ENCODE measurements around the gene TMEM235. TPM values are rescaled to one million over a fixed set of nuclear protein-coding genes. Genes with fewer than 3 reads are reported as not detected.

The TMEM235 gene
- total RNA-seq, 1 experiment from 2014 or later: not detected

DNA sequence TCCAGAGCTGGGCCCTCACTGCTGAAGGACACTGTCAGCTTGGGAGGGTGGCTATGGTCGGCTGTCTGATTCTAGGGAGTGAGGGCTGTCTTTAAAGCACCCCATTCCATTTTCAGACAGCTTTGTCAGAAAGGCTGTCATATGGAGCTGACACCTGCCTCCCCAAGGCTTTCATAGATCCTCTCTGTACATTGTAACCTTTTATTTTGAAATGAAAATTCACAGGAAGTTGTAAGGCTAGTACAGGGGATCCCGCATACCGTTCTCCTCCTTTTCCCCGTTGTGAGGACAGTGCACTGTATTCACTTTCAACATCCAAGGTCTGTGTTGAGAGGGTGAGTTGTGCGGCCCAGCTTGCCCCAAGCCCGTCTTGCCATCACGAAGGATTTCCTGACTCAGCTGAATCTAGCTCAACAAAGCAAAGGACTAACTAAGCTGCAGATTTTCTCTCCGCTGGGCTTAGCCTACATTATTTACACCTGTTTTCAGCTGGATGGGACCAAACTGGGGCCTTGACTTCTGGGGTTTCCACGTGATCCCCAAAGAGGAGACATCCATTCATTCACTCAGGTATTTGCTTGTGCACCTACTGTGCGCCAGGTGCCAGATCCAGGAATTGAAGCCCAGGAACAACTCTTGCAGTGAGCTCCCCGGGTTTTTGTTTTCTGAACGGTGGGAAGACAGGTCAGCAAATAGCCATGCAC, 5.2 kb upstream of the TMEM235 start:
- no TSS peak for BruUV-seq (replicated peaks)
- TF ChIP-seq CTCF (IDR thresholded peaks at IDR 0.05; ENCODE audit: unreplicated experiment): no peak

DNA sequence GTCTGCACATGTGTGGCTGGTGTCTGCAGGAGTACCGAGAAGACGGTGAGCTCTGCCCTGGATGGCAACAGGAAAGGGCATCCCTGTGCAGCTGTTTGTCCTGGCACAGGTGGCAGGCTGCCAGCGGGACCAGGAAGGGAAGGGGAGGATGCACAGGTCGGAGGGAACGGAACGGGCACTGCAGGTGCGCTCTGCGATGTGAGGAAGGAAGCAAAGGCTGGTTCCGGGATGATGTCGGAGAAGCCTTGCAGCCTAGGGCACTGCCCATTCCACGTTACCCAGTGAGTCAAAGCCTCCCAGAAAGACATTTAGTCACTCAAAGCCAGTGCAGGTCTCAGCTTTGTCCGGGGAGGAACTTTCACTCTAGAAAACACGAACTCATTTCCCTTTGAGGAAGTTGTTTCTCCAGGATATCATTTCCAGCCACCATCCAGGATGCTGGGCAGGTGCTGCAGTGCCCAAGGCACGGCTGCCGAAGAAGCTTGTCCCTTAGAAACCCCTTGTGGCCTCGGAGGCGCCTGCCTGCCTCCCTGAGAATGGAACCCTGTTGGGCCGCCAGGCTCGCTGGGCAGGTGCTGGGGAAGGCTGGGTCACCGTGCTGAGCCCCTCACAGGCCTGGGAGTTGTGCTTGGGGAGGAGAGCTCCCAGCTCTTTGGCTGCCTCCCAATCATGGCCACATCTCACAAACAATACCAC, 4.5 kb upstream of the TMEM235 start:
- ChIA-PET POLR2A (no interaction called here), CTCF (interaction anchor here (1.9 to 2.1 kb wide), 2 partner anchors 23 to 24 kb away, joined by 8 to 11 read pairs; no protein-coding TSS in a partner anchor)
- BruUV-seq (replicated peaks): no TSS peak
- Mint-ChIP-seq H3K9me3 (ENCODE audit: unreplicated experiment) (no peaks in the 10 kb centered on the region), H3K27ac (ENCODE audit: low read depth, unreplicated experiment) (no peak overlapping the region), H3K4me1 (ENCODE audit: insufficient read depth, unreplicated experiment) (no peaks in the 10 kb centered on the region), H3K36me3 (ENCODE audit: insufficient read depth, unreplicated experiment) (peaks cover 24% of the 10 kb centered on the region), H3K4me3 (ENCODE audit: unreplicated experiment) (no peak overlapping the region), H3K27me3 (ENCODE audit: insufficient read depth, unreplicated experiment) (peaks cover 14% of the 10 kb centered on the region)
- intact Hi-C loops (cut with micrococcal nuclease): no loop called here
- no peak for TF ChIP-seq CTCF (IDR thresholded peaks at IDR 0.05; ENCODE audit: unreplicated experiment)
- DNase-seq (ENCODE audit: unreplicated experiment): no peak

More for the DNA sequence above, 5.2 kb upstream of the TMEM235 start:
- H3K36me3 Mint-ChIP-seq (ENCODE audit: insufficient read depth, unreplicated experiment): peaks cover 25% of the 10 kb centered on the region
- H3K27me3 Mint-ChIP-seq (ENCODE audit: insufficient read depth, unreplicated experiment): peaks cover 8% of the 10 kb centered on the region
- intact Hi-C loops (cut with micrococcal nuclease): no loop called here
- ChIA-PET POLR2A (no interaction called here), CTCF (interaction anchor here (0.6 to 2.1 kb wide), 3 partner anchors 23 to 1067 kb away, joined by 3 to 11 read pairs (median 8); no protein-coding TSS in a partner anchor)
- H3K4me1 Mint-ChIP-seq (ENCODE audit: insufficient read depth, unreplicated experiment): no peaks in the 10 kb centered on the region
- H3K9me3 Mint-ChIP-seq (ENCODE audit: unreplicated experiment): no peaks in the 10 kb centered on the region
- H3K4me3 Mint-ChIP-seq (ENCODE audit: unreplicated experiment): no peak overlapping the region
- H3K27ac Mint-ChIP-seq (ENCODE audit: low read depth, unreplicated experiment): no peak overlapping the region
- no peak for DNase-seq (ENCODE audit: unreplicated experiment)

GRCh38 chr17:78227455-78227916, 3.9 kb upstream of the TMEM235 start:
- Mint-ChIP-seq H3K4me1 (ENCODE audit: insufficient read depth, unreplicated experiment) (no peaks in the 10 kb centered on the region), H3K27ac (ENCODE audit: low read depth, unreplicated experiment) (no peak overlapping the region), H3K9me3 (ENCODE audit: unreplicated experiment) (no peaks in the 10 kb centered on the region), H3K4me3 (ENCODE audit: unreplicated experiment) (no peak overlapping the region), H3K36me3 (ENCODE audit: insufficient read depth, unreplicated experiment) (peaks cover 22% of the 10 kb centered on the region), H3K27me3 (ENCODE audit: insufficient read depth, unreplicated experiment) (peaks cover 14% of the 10 kb centered on the region)
- no peak for TF ChIP-seq CTCF (IDR thresholded peaks at IDR 0.05; ENCODE audit: unreplicated experiment)
- no peak for DNase-seq (ENCODE audit: unreplicated experiment)
- ChIA-PET CTCF (interaction anchor here (1.9 to 2.1 kb wide), 2 partner anchors 22 to 24 kb away, joined by 8 to 11 read pairs; no protein-coding TSS in a partner anchor), POLR2A (interaction anchor here (0.6 kb wide), 1 partner anchor 112 kb away, joined by 3 read pairs; no protein-coding TSS in a partner anchor)
- BruUV-seq (replicated peaks): no TSS peak
- intact Hi-C loops (cut with micrococcal nuclease): no loop called here

- no TSS peak for BruUV-seq (replicated peaks)
- H3K27me3 Mint-ChIP-seq (ENCODE audit: insufficient read depth, unreplicated experiment): peaks cover 14% of the 10 kb centered on the region
- no peak overlapping the region for H3K4me3 Mint-ChIP-seq (ENCODE audit: unreplicated experiment)
- H3K4me1 Mint-ChIP-seq (ENCODE audit: insufficient read depth, unreplicated experiment): no peaks in the 10 kb centered on the region
- intact Hi-C loops (cut with micrococcal nuclease): no loop called here
- peaks cover 15% of the 10 kb centered on the region for H3K36me3 Mint-ChIP-seq (ENCODE audit: insufficient read depth, unreplicated experiment)
- ChIA-PET CTCF (interaction anchor here (2.1 kb wide), 1 partner anchor 21 kb away, joined by 8 read pairs; no protein-coding TSS in a partner anchor), POLR2A (interaction anchor here (0.6 kb wide), 1 partner anchor 111 kb away, joined by 3 read pairs; no protein-coding TSS in a partner anchor)
- DNase-seq (ENCODE audit: unreplicated experiment): no peak
- no peak overlapping the region for H3K27ac Mint-ChIP-seq (ENCODE audit: low read depth, unreplicated experiment)
- no peak for TF ChIP-seq CTCF (IDR thresholded peaks at IDR 0.05; ENCODE audit: unreplicated experiment)
- H3K9me3 Mint-ChIP-seq (ENCODE audit: unreplicated experiment): no peaks in the 10 kb centered on the region
Observed at GRCh38 chr17:78228176-78228575, 3.3 kb upstream of the TMEM235 start.
